ENCODE data around the gene MYOF. TPM values are rescaled to one million over a fixed set of nuclear protein-coding genes. Genes with fewer than 3 reads are reported as not detected.
A peak's percentile ranks its signal among the peaks of the same experiment; 100 is the strongest.

MYOF gene
- total and polyA plus RNA-seq, 3 donors from 2014 or later, result 9.4 to 21.4 (median 12.3) TPM

- intact Hi-C loops (cut with DNase I; ENCODE audit: low total_unique reads), result no loop called here
- H3K4me3 ChIP-seq, result no peak overlapping the region
- H3K9me3 ChIP-seq, result no peaks in the 10 kb centered on the region
- H3K4me1 ChIP-seq, result no peaks in the 10 kb centered on the region
- H3K36me3 ChIP-seq (ENCODE audit: low read depth, missing control alignments), result no peaks in the 10 kb centered on the region
- no peak overlapping the region for H3K27ac ChIP-seq
- H3K27me3 ChIP-seq, result no peaks in the 10 kb centered on the region
- 79 to 84% methylated on average over 3 of the region's 3 CpGs for WGBS, 2 donors
- TF ChIP-seq POLR2A (IDR thresholded peaks at IDR 0.05), result no peak
- no peak for TF ChIP-seq CTCF (IDR thresholded peaks at IDR 0.05)
- DNase-seq, result no peak
Observed at GRCh38 chr10:93404048-93404354, 78.1 kb downstream of the MYOF start.

- Histone ChIP-seq H3K9me3 (no peaks in the 10 kb centered on the region), H3K36me3 (ENCODE audit: low read depth, missing control alignments) (no peaks in the 10 kb centered on the region), H3K4me1 (no peaks in the 10 kb centered on the region), H3K4me3 (no peak overlapping the region), H3K27ac (no peak overlapping the region), H3K27me3 (no peaks in the 10 kb centered on the region)
- TF ChIP-seq POLR2A (IDR thresholded peaks at IDR 0.05), result no peak
- TF ChIP-seq CTCF (IDR thresholded peaks at IDR 0.05), result no peak
- WGBS, 2 donors, result 93 to 94% methylated on average over 1 of the region's 1 CpG
- intact Hi-C loops (cut with DNase I; ENCODE audit: low total_unique reads), result no loop called here
- DNase-seq, result no peak
Observed at GRCh38 chr10:93403152-93404047, 78.7 kb downstream of the MYOF start.

- 68 to 72% methylated on average over 6 of the region's 6 CpGs for WGBS, 2 donors
- intact Hi-C loops (cut with DNase I; ENCODE audit: low total_unique reads), result no loop called here
- Histone ChIP-seq H3K4me3 (no peak overlapping the region), H3K4me1 (no peaks in the 10 kb centered on the region), H3K27me3 (no peaks in the 10 kb centered on the region), H3K36me3 (ENCODE audit: low read depth, missing control alignments) (no peaks in the 10 kb centered on the region), H3K9me3 (no peaks in the 10 kb centered on the region), H3K27ac (no peak overlapping the region)
- TF ChIP-seq POLR2A (IDR thresholded peaks at IDR 0.05), result no peak
- no peak for TF ChIP-seq CTCF (IDR thresholded peaks at IDR 0.05)
- DNase-seq, result no peak
Observed at GRCh38 chr10:93402192-93402591, 79.9 kb downstream of the MYOF start.

GRCh38 chr10:93398528-93398927 is 83.6 kb downstream of the MYOF start:
- WGBS, 2 donors, result 84 to 91% methylated on average over 3 of the region's 3 CpGs
- H3K27me3 ChIP-seq, result no peaks in the 10 kb centered on the region
- H3K36me3 ChIP-seq (ENCODE audit: low read depth, missing control alignments), result no peaks in the 10 kb centered on the region
- H3K27ac ChIP-seq, result peak overlapping the region in 1 of 2 donors; percentile 28
- no peak for DNase-seq
- H3K4me3 ChIP-seq, result no peak overlapping the region
- intact Hi-C loops (cut with DNase I; ENCODE audit: low total_unique reads), result no loop called here
- no peaks in the 10 kb centered on the region for H3K9me3 ChIP-seq
- no peaks in the 10 kb centered on the region for H3K4me1 ChIP-seq
- no peak for TF ChIP-seq CTCF (IDR thresholded peaks at IDR 0.05)
- no peak for TF ChIP-seq POLR2A (IDR thresholded peaks at IDR 0.05)

GRCh38 chr10:93397020-93397419 is 85.1 kb downstream of the MYOF start:
- no peak for TF ChIP-seq POLR2A (IDR thresholded peaks at IDR 0.05)
- TF ChIP-seq CTCF (IDR thresholded peaks at IDR 0.05), result no peak
- intact Hi-C loops (cut with DNase I; ENCODE audit: low total_unique reads), result no loop called here
- DNase-seq, result no peak
- Histone ChIP-seq H3K27ac (no peak overlapping the region), H3K27me3 (no peaks in the 10 kb centered on the region), H3K4me3 (no peak overlapping the region), H3K9me3 (no peaks in the 10 kb centered on the region), H3K36me3 (ENCODE audit: low read depth, missing control alignments) (no peaks in the 10 kb centered on the region), H3K4me1 (no peaks in the 10 kb centered on the region)
- WGBS, 2 donors, result 59% methylated on average over 6 of the region's 6 CpGs
